GM12878 (cell line): ENCODE measurements around the gene KIF2A. TPM values are rescaled to one million over a fixed set of nuclear protein-coding genes. Genes with fewer than 3 reads are reported as not detected.
A peak's percentile ranks its signal among the peaks of the same experiment; 100 is the strongest.

Source experiments
- ATAC-seq: fragments of 200-7000 bp; cut with Tn5 transposase; 3 replicates; pipeline ENCODE4 v1.9.1; 2020; ENCODE audit warnings: mild to moderate bottlenecking, moderate library complexity
- BruUV-seq: library from RNA; stranded (reverse); fragments of 400-500 nt; replicated peaks from 2 replicates; lab custom pipeline; 2021; lab: Mats Ljungman, UMichigan
- CTCF ChIA-PET: fragments of 300-600 bp; sonication (Branson Sonifier 250); formaldehyde crosslinking; extraction: SDS; loops from one replicate; lab custom pipeline; 2021; ENCODE audit warnings: inconsistent platforms; lab: Yijun Ruan, JAX
- POLR2A ChIA-PET: fragments of 350-600 bp; formaldehyde crosslinking; extraction: SDS; loops from one replicate; lab custom pipeline; 2021; ENCODE audit warnings: inconsistent platforms; lab: Charles Lee
- RAD21 ChIA-PET: fragments of 300-600 bp; sonication (Branson Sonifier 250); formaldehyde crosslinking; loops from one replicate; lab custom pipeline; 2023; ENCODE audit warnings: antibody characterized with exemption; ENCODE audit not compliant: unreplicated experiment; lab: Charles Lee
- SMC1A ChIA-PET: fragments of 300-600 bp; sonication (Branson Sonifier 250); formaldehyde crosslinking; loops from one replicate; lab custom pipeline; 2023; ENCODE audit not compliant: unreplicated experiment, uncharacterized antibody; lab: Charles Lee
- DNase-seq: peaks from one replicate; pipeline ENCODE4 v3.0.0-alpha.2; 2011; ENCODE audit warnings: low read depth, low spot score
- FAIRE-seq: peaks from 3 replicates; lab custom pipeline; 2011; peaks lifted over from hg19 to GRCh38; lab: Jason Lieb, UNC
- H2AFZ ChIP-seq: 2 replicates; pipeline ENCODE4 v1.6.0; 2011; ENCODE audit warnings: low read depth, low read length, control low read depth; ENCODE audit not compliant: control insufficient read depth
- H3K27ac ChIP-seq: 2 replicates; pipeline ENCODE4 v1.5.1; 2011; ENCODE audit warnings: control low read depth; ENCODE audit not compliant: control insufficient read depth, insufficient read depth
- H3K27me3 ChIP-seq, 2 experiments: replicated peaks in 1 of 2; 2 replicates each; pipeline versions ENCODE4 v1.6.0 to v1.6.1; 2011; ENCODE audit warnings: low read length in 1 of 2; ENCODE audit not compliant: control insufficient read depth in 2 of 2, insufficient read depth in 2 of 2
- H3K36me3 ChIP-seq, 2 experiments: 2 replicates each; pipeline ENCODE4 v1.5.1; 2011; ENCODE audit warnings: low read length in 1 of 2; ENCODE audit not compliant: control insufficient read depth in 2 of 2, insufficient read depth in 2 of 2
- H3K4me1 ChIP-seq: 2 replicates; pipeline ENCODE4 v1.6.1; 2011; ENCODE audit warnings: mild to moderate bottlenecking, low read length, moderate library complexity, mixed read lengths; ENCODE audit not compliant: control insufficient read depth, insufficient read depth
- H3K4me2 ChIP-seq: 2 replicates; pipeline ENCODE4 v1.6.0; 2011; ENCODE audit warnings: control low read depth; ENCODE audit not compliant: control insufficient read depth, insufficient read depth
- H3K4me3 ChIP-seq: fragments of 200-600 bp; sonication (generic); 2 replicates; pipeline ENCODE4 v1.5.1; 2016
- H3K79me2 ChIP-seq: 2 replicates; pipeline ENCODE4 v1.6.0; 2011; ENCODE audit warnings: low read length; ENCODE audit not compliant: control insufficient read depth, insufficient read depth
- H3K9ac ChIP-seq: 2 replicates; pipeline ENCODE4 v1.8.0; 2011; ENCODE audit warnings: low read length, control low read depth, mixed read lengths; ENCODE audit not compliant: control insufficient read depth, insufficient read depth
- H3K9me3 ChIP-seq: replicated peaks from 3 replicates; pipeline ENCODE4 v1.5.1; 2011; ENCODE audit warnings: mild to moderate bottlenecking, low read length; ENCODE audit not compliant: control insufficient read depth, insufficient read depth
- H4K20me1 ChIP-seq: 2 replicates; pipeline ENCODE4 v1.6.0; 2011; ENCODE audit not compliant: control insufficient read depth, insufficient read depth
- CHD2 ChIP-seq: IDR thresholded peaks from 2 replicates; pipeline ENCODE4 v1.6.1; 2011; ENCODE audit warnings: low read depth, low read length, improper control_type of control experiment, borderline replicate concordance
- CREM ChIP-seq: IDR thresholded peaks from 2 replicates; pipeline ENCODE4 v1.6.1; 2014; ENCODE audit warnings: antibody characterized with exemption, low read depth
- HCFC1 ChIP-seq: fragments of 150-350 bp; IDR thresholded peaks from 2 replicates; pipeline ENCODE4 v1.6.1; 2014; ENCODE audit warnings: low read length
- HDAC2 ChIP-seq: fragments of 200-600 bp; sonication (generic); IDR thresholded peaks from 2 replicates; pipeline ENCODE4 v1.6.1; 2017
- IRF4 ChIP-seq: IDR thresholded peaks from 2 replicates; pipeline ENCODE4 v1.6.1; 2011; ENCODE audit warnings: low read depth, low read length
- MTA3 ChIP-seq: IDR thresholded peaks from 2 replicates; pipeline ENCODE4 v1.6.1; 2012; ENCODE audit warnings: low read length, inconsistent platforms, borderline replicate concordance
- NFYB ChIP-seq: IDR thresholded peaks from 2 replicates; pipeline ENCODE4 v1.6.1; 2011; ENCODE audit warnings: low read depth, mild to moderate bottlenecking, low read length, improper control_type of control experiment, moderate library complexity; ENCODE audit not compliant: insufficient read depth
- NKRF ChIP-seq: fragments of 450-650 bp; conservative IDR thresholded peaks from 2 replicates; pipeline ENCODE4 v1.6.1; 2017; ENCODE audit warnings: mild to moderate bottlenecking, moderate library complexity
- NR2F1 ChIP-seq: fragments of 450-650 bp; conservative IDR thresholded peaks from 2 replicates; pipeline ENCODE4 v1.6.1; 2017; ENCODE audit warnings: mild to moderate bottlenecking
- POLR2AphosphoS5 ChIP-seq: IDR thresholded peaks from 2 replicates; pipeline ENCODE4 v1.6.1; 2011; ENCODE audit warnings: mild to moderate bottlenecking, low read length, inconsistent platforms
- REST ChIP-seq: IDR thresholded peaks from 2 replicates; pipeline ENCODE4 v1.6.1; 2012; ENCODE audit warnings: mild to moderate bottlenecking, low read depth, low read length
- SMAD1 ChIP-seq: fragments of 450-650 bp; IDR thresholded peaks from 2 replicates; pipeline ENCODE4 v1.6.1; 2018; ENCODE audit warnings: mild to moderate bottlenecking, low read depth; ENCODE audit not compliant: partially characterized antibody
- STAT1 ChIP-seq: fragments of 450-650 bp; conservative IDR thresholded peaks from 2 replicates; pipeline ENCODE4 v1.6.1; 2014; ENCODE audit warnings: antibody characterized with exemption, mild to moderate bottlenecking
- WGBS: methylation state at CpG from one replicate; pipeline ENCODE4 v1.1.6; 2016; ENCODE audit warnings: low lambda C conversion rate; ENCODE audit not compliant: insufficient replicate concordance, insufficient coverage; ENCODE audit errors: missing lambda C conversion rate; 5-methylcytosine and 5-hydroxymethylcytosine counted together
- in situ Hi-C: fragments of 300-500 bp; cut with MboI; formaldehyde crosslinking; loops from 9 replicates; pipeline ENCODE4 v1.14.3; 2018; ENCODE audit warnings: mixed read lengths
- intact Hi-C: fragments of 100-400 bp; cut with micrococcal nuclease; formaldehyde crosslinking; loops from one replicate; pipeline ENCODE4 v1.14.2; 2022; ENCODE audit not compliant: unreplicated experiment
- polyA plus RNA-seq, 11 experiments: library from polyadenylated mRNA; depleted of rRNA in 4 of 11; unstranded in 6 of 11; stranded (reverse) in 5 of 11; fragments of >200 nt; fragmentation: Nextera tagmentation in 4 of 11; fragmentation: Illumina TruSeq in 1 of 11; extraction: Ambion mirVana in 4 of 11; extraction: Trizol in 1 of 11; gene quantifications; 1 replicate in 1 of 11; 2 replicates in 10 of 11; pipeline versions ENCODE4 v1.2.1 to v1.2.3, GENCODE V29; 2011 to 2016; ENCODE audit warnings: inconsistent platforms in 2 of 11, missing spikeins in 2 of 11, low read depth in 1 of 11
- total RNA-seq, 4 experiments: library from RNA; depleted of rRNA in 3 of 4; stranded (reverse); fragments of >200 nt in 3 of 4; fragmentation: Illumina TruSeq in 1 of 4; extraction: Trizol in 1 of 4; gene quantifications; 2 replicates each; pipeline versions ENCODE4 v1.2.1 to v1.2.3, GENCODE V29; 2013 to 2021

The KIF2A gene
- total and polyA plus RNA-seq, 10 of the 15 experiments (the other 5 are each of a cell fraction or from before 2014, with no cell fraction given), result 35.9 to 124 (median 80.1) TPM

- in situ Hi-C loops (no loop called here), intact Hi-C loops (no loop called here)
- Histone ChIP-seq H3K36me3 (no peaks in the 10 kb centered on the region), H3K9ac (no peak overlapping the region), H4K20me1 (no peaks in the 10 kb centered on the region), H2AFZ (no peak overlapping the region), H3K4me1 (peaks cover 19% of the 10 kb centered on the region), H3K9me3 (peaks cover 4% of the 10 kb centered on the region; the same call in 2 of the 3 replicates), H3K4me2 (no peak overlapping the region), H3K79me2 (no peaks in the 10 kb centered on the region), H3K27me3 (no peaks in the 10 kb centered on the region), H3K27ac (no peak overlapping the region), H3K4me3 (no peak overlapping the region)
- WGBS, result 23% methylated on average over 3 of the region's 3 CpGs
- RAD21 ChIA-PET, result no interaction called here
- BruUV-seq, result no TSS peak
- CTCF ChIA-PET, result interaction anchor here (0.6 kb wide), 1 partner anchor 102 kb away, joined by 3 read pairs; no protein-coding TSS in a partner anchor
- POLR2A ChIA-PET, result interaction anchor here (0.7 to 1.0 kb wide), 2 partner anchors 12 to 24 kb away, joined by 3 read pairs; partner anchors contain the start of gene KIF2A
- no peak for FAIRE-seq
- DNase-seq, result no peak
- no peak for ATAC-seq
- SMC1A ChIA-PET, result interaction anchor here (1.1 to 2.0 kb wide), 4 partner anchors 16 to 51 kb away, joined by 3 to 8 read pairs (median 4); no protein-coding TSS in a partner anchor
- TF ChIP-seq CREM, result no peak
Measured at GRCh38 chr5:62281411-62281810, 24.6 kb upstream of the KIF2A start.

GRCh38 chr5:62282064-62282463 is 23.9 kb upstream of the KIF2A start:
- Histone ChIP-seq H3K27me3 (no peaks in the 10 kb centered on the region), H2AFZ (0 out of 2 replicates have a peak overlapping the region, but pooled peaks have one; percentile 5), H3K4me1 (peaks cover 18% of the 10 kb centered on the region), H3K9ac (no peak overlapping the region), H3K9me3 (peaks cover 4% of the 10 kb centered on the region; the same call in 2 of the 3 replicates), H3K4me3 (no peak overlapping the region), H4K20me1 (no peaks in the 10 kb centered on the region), H3K4me2 (no peak overlapping the region), H3K27ac (no peak overlapping the region), H3K36me3 (no peaks in the 10 kb centered on the region), H3K79me2 (no peaks in the 10 kb centered on the region)
- ChIA-PET POLR2A (interaction anchor here (0.7 kb wide), 1 partner anchor 24 kb away, joined by 3 read pairs; the partner anchor contains the start of gene KIF2A), RAD21 (no interaction called here), CTCF (no interaction called here), SMC1A (interaction anchor here (1.6 to 2.0 kb wide), 3 partner anchors 15 to 52 kb away, joined by 4 to 8 read pairs (median 4); no protein-coding TSS in a partner anchor)
- 68% methylated on average over 5 of the region's 5 CpGs for WGBS
- intact Hi-C loops (no loop called here), in situ Hi-C loops (no loop called here)
- DNase-seq (no peak), ATAC-seq (no peak), FAIRE-seq (no peak)
- no TSS peak for BruUV-seq
- TF ChIP-seq HDAC2 (no peak), HCFC1 (no peak), CHD2 (no peak), NKRF (no peak), POLR2AphosphoS5 (no peak), REST (no peak), NR2F1 (no peak), STAT1 (no peak), SMAD1 (no peak), NFYB (no peak), IRF4 (no peak), MTA3 (no peak)
